Mucosa of descending colon (tissue), 3 donors: ENCODE measurements around the gene LYPD6B. TPM values are rescaled to one million over a fixed set of nuclear protein-coding genes. Genes with fewer than 3 reads are reported as not detected.

Source experiments
- ATAC-seq: fragments of 200-7000 bp; cut with Tn5 transposase; one replicate; pipeline ENCODE4 v1.9.1; 2020; ENCODE audit warnings: mild to moderate bottlenecking, moderate library complexity
- DNase-seq, 3 donors: peaks; one replicate each; pipeline ENCODE4 v3.0.0-alpha.2; 2020
- H3K36me3 ChIP-seq: fragments of 200-600 bp; one replicate; pipeline ENCODE4 v1.8.0; 2021; ENCODE audit warnings: low read depth, mild to moderate bottlenecking
- H3K4me1 ChIP-seq: fragments of 200-600 bp; one replicate; pipeline ENCODE4 v1.8.0; 2021; ENCODE audit warnings: low read depth, mild to moderate bottlenecking
- H3K4me3 ChIP-seq: fragments of 200-600 bp; one replicate; pipeline ENCODE4 v1.8.0; 2021; ENCODE audit warnings: mild to moderate bottlenecking
- H3K9me3 ChIP-seq: fragments of 200-600 bp; one replicate; pipeline ENCODE4 v1.8.0; 2021; ENCODE audit warnings: mild to moderate bottlenecking
- intact Hi-C, 2 donors: fragments of 100-400 bp; cut with DNase I in 1 of 2; cut with micrococcal nuclease in 1 of 2; formaldehyde crosslinking; loops; one replicate each; pipeline versions ENCODE4 v1.11.0 to v1.11.1; 2022; cut with DNase I, micrococcal nuclease
- total RNA-seq, 3 donors: library from RNA; stranded (reverse); fragmentation: NEBNext Ultra II Directional in 2 of 3; extraction: Animal tissue kit (Norgen Biotek cat#: 25700) in 2 of 3; gene quantifications; one replicate each; pipeline versions ENCODE4 v1.2.1 to v1.2.4, GENCODE V29; 2021 to 2023
- TF ChIP-seq, protein P1 (sequence below): fragments of 200-600 bp; IDR thresholded peaks from one replicate; pipeline ENCODE4 v1.8.0; 2022; ENCODE audit warnings: antibody characterized with exemption, mild to moderate bottlenecking
- donor health status: DM: no; HTN: no; CAD: no; lungs with moderate emphysema.
- donor health status: DM: no; HTN: no; CAD: no.
- donor health status: DM: no; HTN: yes; CAD: no.

Gene LYPD6B
- total RNA-seq, 3 donors from 2014 or later, result 0.28 to 1.7 (median 1.1) TPM

- DNase-seq (peak in 2 of 3 donors; percentile 24 to 29), ATAC-seq (peak; percentile 98)
- no peaks in the 10 kb centered on the region for H3K36me3 ChIP-seq
- TF ChIP-seq, protein P1, sequence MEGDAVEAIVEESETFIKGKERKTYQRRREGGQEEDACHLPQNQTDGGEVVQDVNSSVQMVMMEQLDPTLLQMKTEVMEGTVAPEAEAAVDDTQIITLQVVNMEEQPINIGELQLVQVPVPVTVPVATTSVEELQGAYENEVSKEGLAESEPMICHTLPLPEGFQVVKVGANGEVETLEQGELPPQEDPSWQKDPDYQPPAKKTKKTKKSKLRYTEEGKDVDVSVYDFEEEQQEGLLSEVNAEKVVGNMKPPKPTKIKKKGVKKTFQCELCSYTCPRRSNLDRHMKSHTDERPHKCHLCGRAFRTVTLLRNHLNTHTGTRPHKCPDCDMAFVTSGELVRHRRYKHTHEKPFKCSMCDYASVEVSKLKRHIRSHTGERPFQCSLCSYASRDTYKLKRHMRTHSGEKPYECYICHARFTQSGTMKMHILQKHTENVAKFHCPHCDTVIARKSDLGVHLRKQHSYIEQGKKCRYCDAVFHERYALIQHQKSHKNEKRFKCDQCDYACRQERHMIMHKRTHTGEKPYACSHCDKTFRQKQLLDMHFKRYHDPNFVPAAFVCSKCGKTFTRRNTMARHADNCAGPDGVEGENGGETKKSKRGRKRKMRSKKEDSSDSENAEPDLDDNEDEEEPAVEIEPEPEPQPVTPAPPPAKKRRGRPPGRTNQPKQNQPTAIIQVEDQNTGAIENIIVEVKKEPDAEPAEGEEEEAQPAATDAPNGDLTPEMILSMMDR, result no peak
- intact Hi-C loops, result no loop called here
- no peaks in the 10 kb centered on the region for H3K9me3 ChIP-seq
- H3K4me1 ChIP-seq, result peaks cover 2% of the 10 kb centered on the region
- no peak overlapping the region for H3K4me3 ChIP-seq
Measured at GRCh38 chr2:149169656-149170055, 131.2 kb downstream of the LYPD6B start.

DNA sequence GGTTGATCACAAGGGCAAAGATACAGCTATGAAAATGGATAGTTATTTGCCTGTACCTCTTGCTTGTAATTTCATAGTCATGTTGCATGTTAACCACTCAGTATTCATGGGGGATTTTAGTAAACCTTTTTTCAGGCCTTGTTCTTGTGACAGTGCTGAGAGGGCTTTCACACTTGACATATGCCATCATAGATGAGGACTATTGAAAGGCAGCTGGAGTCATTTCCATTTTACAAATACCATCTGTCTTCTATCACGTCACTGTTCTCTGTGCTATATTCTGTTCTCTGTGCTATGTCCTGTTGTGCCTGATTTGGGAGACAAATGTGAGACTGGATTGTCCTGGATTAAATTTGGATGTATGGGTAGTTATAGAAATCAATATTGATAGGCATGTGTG is 131.7 kb downstream of the LYPD6B start:
- Histone ChIP-seq H3K4me3 (no peak overlapping the region), H3K9me3 (no peaks in the 10 kb centered on the region), H3K4me1 (peaks cover 2% of the 10 kb centered on the region), H3K36me3 (no peaks in the 10 kb centered on the region)
- ATAC-seq (no peak), DNase-seq (no peak)
- TF ChIP-seq, protein P1, result no peak
- intact Hi-C loops, result no loop called here

DNA sequence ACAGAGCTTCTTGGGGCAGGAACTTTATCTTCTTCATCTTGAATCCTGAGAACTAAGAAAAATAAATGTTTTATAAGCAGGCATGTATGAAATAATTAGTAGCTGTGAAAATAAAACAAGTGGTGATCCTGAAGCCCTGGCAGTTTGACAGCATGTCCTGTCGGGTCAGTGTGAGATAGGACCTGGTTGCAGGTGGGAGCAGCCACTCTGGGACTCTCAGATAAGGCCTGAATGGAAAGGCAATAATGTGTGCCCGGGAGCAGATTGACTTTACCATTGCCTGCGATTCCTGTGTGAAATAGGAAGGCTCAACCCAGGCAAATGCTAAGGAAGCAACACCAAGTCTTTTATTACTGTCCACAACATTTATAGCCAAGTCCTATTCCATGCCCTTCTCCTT is 132.4 kb downstream of the LYPD6B start:
- intact Hi-C loops, result no loop called here
- ATAC-seq (no peak), DNase-seq (no peak)
- TF ChIP-seq, protein P1, result no peak
- Histone ChIP-seq H3K36me3 (no peaks in the 10 kb centered on the region), H3K9me3 (no peaks in the 10 kb centered on the region), H3K4me1 (peaks cover 2% of the 10 kb centered on the region), H3K4me3 (no peak overlapping the region)

- TF ChIP-seq, protein P1, result no peak
- DNase-seq (no peak), ATAC-seq (no peak)
- H3K4me1 ChIP-seq, result peaks cover 2% of the 10 kb centered on the region
- no peaks in the 10 kb centered on the region for H3K36me3 ChIP-seq
- H3K9me3 ChIP-seq, result no peaks in the 10 kb centered on the region
- intact Hi-C loops, result no loop called here
- H3K4me3 ChIP-seq, result no peak overlapping the region
Measured at GRCh38 chr2:149173220-149173619, 134.7 kb downstream of the LYPD6B start.

DNA sequence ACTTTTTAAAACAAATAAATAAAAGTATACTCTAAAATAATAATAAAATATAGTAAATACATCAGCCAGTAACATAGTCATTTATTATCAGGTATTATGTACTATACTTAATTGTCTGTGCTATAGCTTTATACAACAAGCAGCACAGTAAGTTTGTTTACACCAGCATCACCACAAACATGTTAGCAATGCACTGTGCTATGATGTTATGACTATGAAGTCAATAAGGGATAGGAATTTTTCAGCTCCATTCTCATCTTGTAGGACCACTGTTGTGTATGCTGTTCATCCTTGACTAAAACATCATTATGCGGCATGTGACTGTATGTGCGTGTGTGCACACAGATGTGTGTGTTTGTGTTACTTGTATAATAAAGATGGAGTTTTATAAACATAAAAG is 137.5 kb downstream of the LYPD6B start:
- ATAC-seq (no peak), DNase-seq (no peak)
- no peaks in the 10 kb centered on the region for H3K9me3 ChIP-seq
- H3K4me3 ChIP-seq, result no peak overlapping the region
- H3K36me3 ChIP-seq, result no peaks in the 10 kb centered on the region
- intact Hi-C loops, result no loop called here
- TF ChIP-seq, protein P1, result no peak
- no peaks in the 10 kb centered on the region for H3K4me1 ChIP-seq

GRCh38 chr2:149178612-149179011 is 140.1 kb downstream of the LYPD6B start:
- H3K4me1 ChIP-seq, result no peaks in the 10 kb centered on the region
- H3K36me3 ChIP-seq, result no peaks in the 10 kb centered on the region
- intact Hi-C loops, result no loop called here
- TF ChIP-seq, protein P1, result no peak
- H3K4me3 ChIP-seq, result no peak overlapping the region
- H3K9me3 ChIP-seq, result no peaks in the 10 kb centered on the region
- DNase-seq (no peak), ATAC-seq (no peak)
